ENCODE measurements around the gene NRP1. TPM values are rescaled to one million over a fixed set of nuclear protein-coding genes. Genes with fewer than 3 reads are reported as not detected.

NRP1 gene
- total and polyA plus RNA-seq, 2 of the 8 experiments (the other 6 are each of a cell fraction or from before 2014, with no cell fraction given) = 1.2 to 2.1 TPM

DNA sequence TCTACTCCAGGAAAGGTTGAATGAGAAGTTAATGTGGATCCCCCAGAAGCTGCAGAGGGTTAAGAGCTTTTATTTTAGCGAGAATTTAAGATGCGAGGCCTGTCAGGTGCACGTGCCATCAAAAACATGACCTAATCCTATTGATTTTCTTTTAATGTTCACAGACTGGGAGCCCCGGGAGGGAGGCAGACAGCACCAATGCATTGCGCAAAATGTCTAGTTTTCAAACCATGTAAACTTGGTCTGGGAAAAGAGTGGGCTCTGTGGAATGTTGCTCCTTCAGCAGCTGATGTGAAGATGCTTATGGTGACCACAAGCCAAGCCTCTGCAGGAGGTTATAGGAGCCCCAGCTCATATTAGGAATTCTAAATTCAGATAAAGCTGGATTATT lies 204.5 kb downstream of the NRP1 start:
- Histone ChIP-seq H4K20me1 (replicated peaks in 1 of 2; ENCODE audit: control insufficient read depth in 1 of 2, insufficient read depth in 2 of 2, low read length in 2 of 2) (no peaks in the 10 kb centered on the region), H3K14ac (ENCODE audit: insufficient read length) (no peak overlapping the region), H3K36me3 (ENCODE audit: control insufficient read depth in 2 of 4, insufficient read depth in 4 of 4, low read length in 3 of 4) (no peaks in the 10 kb centered on the region), H3K9ac (replicated peaks in 1 of 4; ENCODE audit: extremely low read depth in 1 of 4, low read depth in 3 of 4, low read length in 3 of 4) (no peak overlapping the region), H3K27me3 (replicated peaks in 1 of 4; ENCODE audit: control insufficient read depth in 3 of 4, extremely low read depth in 1 of 4, insufficient read depth in 3 of 4, low read length in 3 of 4) (no peaks in the 10 kb centered on the region), H3K4me1 (replicated peaks in 1 of 4; ENCODE audit: control insufficient read depth in 3 of 4, insufficient read depth in 4 of 4, low read length in 3 of 4) (no peaks in the 10 kb centered on the region; a peak in 1 of 7 replicates), H3K4me2 (ENCODE audit: insufficient read depth in 1 of 2, low read depth in 2 of 2, low read length in 2 of 2) (no peak overlapping the region), H3K79me2 (ENCODE audit: control insufficient read depth in 1 of 2, insufficient read depth in 2 of 2, low read length in 2 of 2) (no peaks in the 10 kb centered on the region), H2BK20ac (ENCODE audit: low read length) (no peak overlapping the region), H2AK5ac (ENCODE audit: low read depth, low read length) (no peak overlapping the region), H3K27ac (ENCODE audit: low read depth, low read length) (no peak overlapping the region), H3K18ac (ENCODE audit: extremely low read depth, low read length) (no peak overlapping the region), H3K4ac (replicated peaks; ENCODE audit: insufficient read length, low read depth, low read length) (no peak overlapping the region), H2BK12ac (ENCODE audit: low read depth, low read length) (no peak overlapping the region), H3K9me3 (ENCODE audit: insufficient read depth in 2 of 2, low read depth in 1 of 2, low read length in 1 of 2) (no peaks in the 10 kb centered on the region), H3K23ac (ENCODE audit: insufficient read length) (no peak overlapping the region), H4K91ac (replicated peaks; ENCODE audit: insufficient read length, low read length) (no peak overlapping the region), H2AFZ (ENCODE audit: low read length) (no peak overlapping the region), H2BK120ac (replicated peaks; ENCODE audit: low read depth, low read length) (no peak overlapping the region), H4K8ac (ENCODE audit: extremely low read depth, insufficient read depth, low read length) (no peak overlapping the region), H3K4me3 (ENCODE audit: extremely low read depth in 1 of 4, insufficient read depth in 2 of 4, low read depth in 3 of 4, low read length in 4 of 4) (no peak overlapping the region), H3K23me2 (ENCODE audit: low read depth, low read length) (no peaks in the 10 kb centered on the region), H3K79me1 (ENCODE audit: low read depth, low read length) (no peaks in the 10 kb centered on the region), H3K56ac (replicated peaks; ENCODE audit: insufficient read length, low read depth, low read length) (no peak overlapping the region), H4K5ac (ENCODE audit: insufficient read length, low read depth, low read length) (no peak overlapping the region), H2BK5ac (ENCODE audit: low read depth, low read length) (no peak overlapping the region), H2BK15ac (ENCODE audit: low read length) (no peak overlapping the region)
- ChIA-PET POLR2A (ENCODE audit: partially characterized antibody) (no interaction called here), CTCF (ENCODE audit: partially characterized antibody) (interaction anchor here (0.6 to 2.9 kb wide), 4 partner anchors 14 to 201 kb away, joined by 3 to 8 read pairs (median 5); no protein-coding TSS in a partner anchor)
- FAIRE-seq (no peak), DNase-seq (ENCODE audit: low read depth in 1 of 2, low spot score in 2 of 2) (no peak)
- WGBS, 2 experiments (ENCODE audit: extremely low coverage in 1 of 2, insufficient coverage in 1 of 2, insufficient read length in 1 of 2, insufficient replicate concordance in 2 of 2, low coverage in 1 of 2, low lambda C conversion rate in 2 of 2, missing lambda C conversion rate in 1 of 2) = 97% methylated on average over 5 of the region's 5 CpGs; no CpG with 5 or more reads in 1 of the 2 experiments
- TF ChIP-seq ASH2L (IDR thresholded peaks at IDR 0.05; ENCODE audit: low read length) (no peak), FOSL1 (IDR thresholded peaks at IDR 0.05; ENCODE audit: insufficient read depth, low read depth, low read length) (no peak), KDM5A (IDR thresholded peaks at IDR 0.05; ENCODE audit: low read length) (no peak), JUND (IDR thresholded peaks at IDR 0.05; ENCODE audit: low read length) (no peak), EP300 (IDR thresholded peaks at IDR 0.05; ENCODE audit: borderline replicate concordance in 1 of 2, low read depth in 2 of 2, low read length in 2 of 2) (no peak), SUZ12 (IDR thresholded peaks at IDR 0.05; ENCODE audit: low read length) (no peak)
- TF ChIP-seq, protein P1, sequence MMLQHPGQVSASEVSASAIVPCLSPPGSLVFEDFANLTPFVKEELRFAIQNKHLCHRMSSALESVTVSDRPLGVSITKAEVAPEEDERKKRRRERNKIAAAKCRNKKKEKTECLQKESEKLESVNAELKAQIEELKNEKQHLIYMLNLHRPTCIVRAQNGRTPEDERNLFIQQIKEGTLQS (IDR thresholded peaks at IDR 0.05; ENCODE audit: insufficient read depth, low read depth, low read length) = no peak
